Uterus (tissue), 2 donors: ENCODE results near the gene TMEM81.

Experiments used
- POLR2A ChIP-seq, 2 donors: fragments of 450-650 bp; IDR thresholded peaks; one replicate each; pipeline ENCODE4 v1.6.1; 2016; ENCODE audit warnings: antibody characterized with exemption in 2 of 2, mild to moderate bottlenecking in 1 of 2, moderate library complexity in 1 of 2
- TF ChIP-seq, protein P1 (sequence below), 4 experiments: fragments of 200-600 bp in 2 of 4; fragments of 450-650 bp in 2 of 4; sonication (generic) in 2 of 4; IDR thresholded peaks; one replicate each; pipeline ENCODE4 v1.5.1; 2016 to 2019; ENCODE audit warnings: antibody characterized with exemption in 4 of 4, mild to moderate bottlenecking in 2 of 4, moderate library complexity in 1 of 4

DNA sequence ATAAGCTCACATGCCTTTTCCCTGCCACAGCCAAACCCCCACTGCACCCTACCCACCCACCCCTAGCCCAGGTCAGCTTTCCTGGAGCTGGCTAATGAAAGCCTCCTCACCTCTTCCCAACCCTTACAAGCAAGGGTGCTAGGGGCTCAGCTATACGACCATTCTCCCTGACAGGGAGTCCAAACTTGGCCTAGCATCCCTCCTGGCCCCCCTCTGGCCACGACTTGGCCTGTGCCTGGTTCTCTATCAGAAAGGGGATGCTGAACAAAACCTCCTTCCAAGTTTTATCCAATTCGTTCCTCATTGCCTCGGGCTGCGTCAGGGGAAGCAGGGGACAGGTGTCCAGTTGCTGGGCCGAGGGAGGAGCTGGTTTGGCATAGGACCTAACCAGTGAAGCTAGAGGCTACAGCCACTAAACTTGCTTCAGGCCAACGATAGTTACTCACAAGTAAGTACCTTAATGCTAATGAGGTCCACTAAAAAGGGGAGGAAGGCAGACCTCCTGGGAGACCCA is 8.6 kb downstream of the TMEM81 start:
- TF ChIP-seq, protein P1, sequence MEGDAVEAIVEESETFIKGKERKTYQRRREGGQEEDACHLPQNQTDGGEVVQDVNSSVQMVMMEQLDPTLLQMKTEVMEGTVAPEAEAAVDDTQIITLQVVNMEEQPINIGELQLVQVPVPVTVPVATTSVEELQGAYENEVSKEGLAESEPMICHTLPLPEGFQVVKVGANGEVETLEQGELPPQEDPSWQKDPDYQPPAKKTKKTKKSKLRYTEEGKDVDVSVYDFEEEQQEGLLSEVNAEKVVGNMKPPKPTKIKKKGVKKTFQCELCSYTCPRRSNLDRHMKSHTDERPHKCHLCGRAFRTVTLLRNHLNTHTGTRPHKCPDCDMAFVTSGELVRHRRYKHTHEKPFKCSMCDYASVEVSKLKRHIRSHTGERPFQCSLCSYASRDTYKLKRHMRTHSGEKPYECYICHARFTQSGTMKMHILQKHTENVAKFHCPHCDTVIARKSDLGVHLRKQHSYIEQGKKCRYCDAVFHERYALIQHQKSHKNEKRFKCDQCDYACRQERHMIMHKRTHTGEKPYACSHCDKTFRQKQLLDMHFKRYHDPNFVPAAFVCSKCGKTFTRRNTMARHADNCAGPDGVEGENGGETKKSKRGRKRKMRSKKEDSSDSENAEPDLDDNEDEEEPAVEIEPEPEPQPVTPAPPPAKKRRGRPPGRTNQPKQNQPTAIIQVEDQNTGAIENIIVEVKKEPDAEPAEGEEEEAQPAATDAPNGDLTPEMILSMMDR (IDR thresholded peaks at IDR 0.05), result no peak
- TF ChIP-seq POLR2A (IDR thresholded peaks at IDR 0.05), result no peak
